ENCODE results near the gene BLOC1S5.

DNA sequence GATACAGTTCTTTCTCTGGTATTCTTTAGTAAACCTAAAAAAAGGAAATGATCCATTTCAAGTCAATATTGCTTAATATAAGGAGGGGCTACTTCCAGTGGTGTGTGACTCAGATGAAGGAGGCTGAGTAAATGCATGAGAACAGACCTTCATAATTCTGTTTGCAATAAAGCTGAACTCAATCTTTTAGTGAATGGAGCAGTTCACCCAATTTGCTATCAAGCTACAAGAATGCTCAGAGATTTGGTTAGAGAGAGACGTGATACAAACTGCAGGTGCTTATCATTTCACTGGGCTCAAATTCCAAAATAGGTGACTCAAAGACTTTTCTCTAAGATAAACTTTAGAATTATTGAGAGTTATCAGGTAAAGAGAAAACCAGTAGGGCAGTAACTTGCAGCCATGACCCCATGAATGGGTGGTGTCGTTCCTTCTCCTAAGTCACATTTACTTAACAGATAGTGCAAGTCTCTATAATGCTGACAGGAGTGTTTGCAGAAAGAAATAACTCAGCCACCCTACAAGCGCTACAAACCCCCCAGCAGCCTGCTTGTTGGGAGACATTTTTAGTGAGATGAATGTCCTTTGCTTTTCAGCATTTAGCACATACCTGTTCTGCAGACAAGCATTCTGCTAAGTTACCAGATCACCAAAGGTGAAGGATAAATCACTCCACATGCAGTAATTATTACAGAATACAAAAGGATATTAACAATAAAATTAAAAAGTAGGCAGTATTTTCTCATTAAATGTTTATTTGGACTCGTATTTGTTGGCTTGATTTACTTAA, 16.4 kb upstream of the BLOC1S5 start:
- no peak for TF ChIP-seq POLR2A (IDR thresholded peaks at IDR 0.05)
- TF ChIP-seq, protein P1, sequence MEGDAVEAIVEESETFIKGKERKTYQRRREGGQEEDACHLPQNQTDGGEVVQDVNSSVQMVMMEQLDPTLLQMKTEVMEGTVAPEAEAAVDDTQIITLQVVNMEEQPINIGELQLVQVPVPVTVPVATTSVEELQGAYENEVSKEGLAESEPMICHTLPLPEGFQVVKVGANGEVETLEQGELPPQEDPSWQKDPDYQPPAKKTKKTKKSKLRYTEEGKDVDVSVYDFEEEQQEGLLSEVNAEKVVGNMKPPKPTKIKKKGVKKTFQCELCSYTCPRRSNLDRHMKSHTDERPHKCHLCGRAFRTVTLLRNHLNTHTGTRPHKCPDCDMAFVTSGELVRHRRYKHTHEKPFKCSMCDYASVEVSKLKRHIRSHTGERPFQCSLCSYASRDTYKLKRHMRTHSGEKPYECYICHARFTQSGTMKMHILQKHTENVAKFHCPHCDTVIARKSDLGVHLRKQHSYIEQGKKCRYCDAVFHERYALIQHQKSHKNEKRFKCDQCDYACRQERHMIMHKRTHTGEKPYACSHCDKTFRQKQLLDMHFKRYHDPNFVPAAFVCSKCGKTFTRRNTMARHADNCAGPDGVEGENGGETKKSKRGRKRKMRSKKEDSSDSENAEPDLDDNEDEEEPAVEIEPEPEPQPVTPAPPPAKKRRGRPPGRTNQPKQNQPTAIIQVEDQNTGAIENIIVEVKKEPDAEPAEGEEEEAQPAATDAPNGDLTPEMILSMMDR (IDR thresholded peaks at IDR 0.05) = no peak

All from heart left ventricle (tissue), 13 donors.